GM19193 (cell line): ENCODE measurements around the gene IMPDH1.
A peak's percentile ranks its signal among the peaks of the same experiment; 100 is the strongest.

ENCODE experiments used
- POLR2A ChIP-seq: IDR thresholded peaks from 4 replicates; pipeline ENCODE4 v1.6.1; 2011; ENCODE audit not compliant: insufficient read depth, insufficient read length; ENCODE audit errors: extremely low read depth

The IMPDH1 gene

GRCh38 chr7:128420773-128421172, 11.0 kb upstream of the IMPDH1 start:
- TF ChIP-seq POLR2A: no peak

GRCh38 chr7:128419257-128419656, 9.5 kb upstream of the IMPDH1 start:
- TF ChIP-seq POLR2A: no peak

- no peak for TF ChIP-seq POLR2A
Observed at GRCh38 chr7:128417071-128417470, 7.3 kb upstream of the IMPDH1 start.

- TF ChIP-seq POLR2A: no peak
Observed at GRCh38 chr7:128415217-128415785, 5.5 kb upstream of the IMPDH1 start.

GRCh38 chr7:128410451-128410753, 620 bp upstream of the IMPDH1 start:
- TF ChIP-seq POLR2A: no peak

GRCh38 chr7:128408709-128409595, 830 bp downstream of the IMPDH1 start:
- peak; percentile 2 for TF ChIP-seq POLR2A

- TF ChIP-seq POLR2A: no peak
Observed at GRCh38 chr7:128407751-128408708, 1.8 kb downstream of the IMPDH1 start.

- TF ChIP-seq POLR2A: no peak
Observed at GRCh38 chr7:128407233-128407589, 2.6 kb downstream of the IMPDH1 start.

GRCh38 chr7:128406314-128407232, 3.2 kb downstream of the IMPDH1 start:
- TF ChIP-seq POLR2A: no peak

GRCh38 chr7:128405471-128406313, 4.1 kb downstream of the IMPDH1 start:
- TF ChIP-seq POLR2A: peak; percentile 37

GRCh38 chr7:128404886-128405470, 4.8 kb downstream of the IMPDH1 start:
- TF ChIP-seq POLR2A: no peak

GRCh38 chr7:128404143-128404681, 5.6 kb downstream of the IMPDH1 start:
- no peak for TF ChIP-seq POLR2A

GRCh38 chr7:128403676-128404075, 6.1 kb downstream of the IMPDH1 start:
- no peak for TF ChIP-seq POLR2A
